ENCODE results near the gene RNF135.
A peak's percentile ranks its signal among the peaks of the same experiment; 100 is the strongest.
"Not testable (repeated sequence)": the region's sequence is repeated elsewhere in the genome, so short reads cannot be mapped to it uniquely, and the experiment has no call there.

Gene RNF135

GRCh38 chr17:30956764-30957374, 14.0 kb upstream of the RNF135 start:
- no peak for DNase-seq

DNA sequence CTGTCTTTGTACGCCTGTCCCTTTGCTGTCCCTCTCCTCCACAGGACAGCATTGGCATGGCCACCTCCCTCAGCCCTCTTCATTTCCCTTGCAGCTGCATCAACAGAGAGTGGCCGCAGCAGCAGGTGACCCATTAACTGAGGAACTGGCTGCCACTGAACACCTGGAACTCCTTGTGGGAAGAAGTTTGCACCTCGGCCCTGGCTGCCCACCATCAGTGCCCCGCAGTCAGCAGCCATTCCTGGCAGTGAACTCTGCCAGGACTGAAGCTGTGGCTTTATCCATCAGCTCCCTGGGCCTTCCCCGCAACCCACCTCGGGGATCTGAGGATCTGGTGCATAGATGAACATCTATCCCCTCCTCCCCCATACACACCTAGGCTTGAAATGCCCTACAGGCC, 13.1 kb upstream of the RNF135 start:
- DNase-seq = no peak

DNA sequence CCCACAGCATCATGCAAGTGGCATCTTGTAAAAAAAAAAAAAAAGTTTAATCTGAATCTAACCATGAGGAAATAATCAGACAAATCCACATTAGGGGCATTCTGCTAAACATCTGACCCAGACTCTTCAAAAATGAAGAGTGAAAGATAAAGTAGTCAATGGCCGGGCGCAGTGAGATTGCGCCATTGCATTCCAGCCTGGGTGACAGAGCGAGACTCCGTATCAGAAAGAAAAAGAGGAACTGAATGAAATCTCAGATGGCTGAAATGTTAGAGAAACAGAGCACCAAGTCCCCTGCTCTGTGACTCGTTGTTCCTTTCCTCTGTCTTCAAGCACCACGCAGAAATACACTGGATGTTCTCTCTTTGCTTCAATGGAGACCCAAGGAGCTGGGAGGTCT, 12.7 kb upstream of the RNF135 start:
- no peak for DNase-seq

DNA sequence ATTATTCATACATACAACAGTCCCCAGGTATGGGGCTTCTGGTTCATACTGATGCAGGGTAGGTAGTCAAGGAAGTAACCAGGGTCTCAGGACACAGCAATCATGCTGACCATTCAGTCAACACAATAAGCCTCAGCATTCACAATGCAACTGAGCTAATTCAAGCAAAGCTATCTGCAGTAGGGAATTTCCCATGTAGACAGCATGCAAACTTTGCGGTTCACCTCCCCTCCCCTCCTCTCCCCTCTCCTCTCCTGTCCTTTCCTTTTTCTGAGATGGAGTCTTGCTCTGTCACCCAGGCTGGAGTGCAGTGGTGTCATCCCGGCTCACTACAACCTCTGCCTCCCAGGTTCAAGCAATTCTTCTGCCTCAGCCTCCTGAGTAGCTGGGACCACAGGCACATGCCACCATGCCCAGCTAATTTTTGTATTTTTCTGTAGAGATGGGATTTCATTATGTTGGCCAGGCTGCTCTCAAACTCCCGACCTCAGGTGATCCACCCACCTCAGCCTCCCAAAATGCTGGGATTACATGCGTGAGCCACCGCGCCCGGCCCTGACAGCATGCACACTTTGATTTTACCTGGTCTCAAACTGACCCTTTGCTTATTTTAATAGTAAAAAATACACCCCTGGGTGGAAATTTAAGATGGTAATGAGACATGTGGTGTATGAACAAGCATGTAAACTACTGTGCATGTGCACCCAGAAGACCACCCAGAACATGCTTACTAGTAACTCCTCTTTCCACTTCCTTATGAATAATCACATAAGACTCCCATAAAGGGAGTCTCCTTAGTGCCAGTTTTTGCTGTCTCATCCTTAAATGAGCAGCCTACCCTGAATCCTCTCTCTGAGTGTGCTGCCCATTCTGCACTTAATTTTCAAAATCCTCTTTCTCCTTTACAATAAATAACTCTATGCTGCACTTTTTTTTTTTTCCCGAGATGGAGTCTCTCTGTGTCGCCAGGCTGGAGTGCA, 9.3 kb upstream of the RNF135 start:
- no peak for DNase-seq

- DNase-seq = not testable (repeated sequence)
Observed at GRCh38 chr17:30964312-30964711, 6.5 kb upstream of the RNF135 start.

- no peak for DNase-seq
Observed at GRCh38 chr17:30964876-30965275, 6.0 kb upstream of the RNF135 start.

GRCh38 chr17:30965686-30966085, 5.2 kb upstream of the RNF135 start:
- no peak for DNase-seq

- not testable (repeated sequence) for DNase-seq
Observed at GRCh38 chr17:30967911-30968310, 2.9 kb upstream of the RNF135 start.

- DNase-seq = peak; percentile 38 to 47
Observed at GRCh38 chr17:30969989-30970830, 629 bp upstream of the RNF135 start.

- no peak for DNase-seq
Observed at GRCh38 chr17:30975042-30975820, 4.4 kb downstream of the RNF135 start.

- DNase-seq = not testable (repeated sequence)
Observed at GRCh38 chr17:30979919-30980318, 9.1 kb downstream of the RNF135 start.

GRCh38 chr17:30981531-30982519, 11.0 kb downstream of the RNF135 start:
- DNase-seq = no peak

DNA sequence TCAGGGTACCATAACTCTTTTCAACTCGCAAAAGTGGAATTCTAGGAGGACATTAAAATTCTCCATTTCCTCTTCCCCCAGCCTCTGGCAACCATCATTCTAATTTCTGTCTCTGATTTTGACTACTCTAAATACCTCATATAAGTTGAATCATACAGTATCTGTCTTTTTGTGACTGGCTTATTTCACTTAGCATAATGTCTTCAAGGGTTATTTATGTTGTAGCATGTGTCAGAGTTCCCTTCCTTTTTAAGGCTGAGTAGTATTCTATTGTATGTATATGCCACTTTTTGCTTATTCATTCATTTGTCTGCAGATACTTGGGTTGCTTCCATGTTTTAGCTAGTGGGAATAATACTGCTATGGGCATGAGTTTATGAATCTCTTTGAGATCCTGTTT, 12.0 kb downstream of the RNF135 start:
- no peak for DNase-seq

- no peak for DNase-seq
Observed at GRCh38 chr17:30990458-30990857, 19.6 kb downstream of the RNF135 start.

- no peak for DNase-seq
Observed at GRCh38 chr17:30992551-30992950, 21.7 kb downstream of the RNF135 start.

DNA sequence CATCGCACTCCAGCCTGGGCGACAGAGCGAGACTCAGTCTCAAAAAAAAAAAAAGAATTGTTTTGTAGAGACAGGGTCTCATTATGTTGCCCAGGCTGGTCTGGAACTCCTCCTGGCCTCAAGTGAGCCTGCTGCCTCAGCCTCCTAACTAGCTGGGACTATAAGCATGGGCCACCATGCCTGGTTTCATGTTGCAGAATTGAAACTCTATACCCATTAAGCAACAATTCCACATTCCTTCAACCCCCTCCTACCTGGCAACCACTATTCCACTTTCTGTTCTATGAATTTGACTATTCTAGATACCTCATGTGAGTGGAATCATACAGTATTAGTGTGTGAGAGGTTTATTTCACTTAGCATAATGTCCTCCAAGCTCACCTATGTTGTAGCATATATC, 24.5 kb downstream of the RNF135 start:
- DNase-seq = no peak

DNA sequence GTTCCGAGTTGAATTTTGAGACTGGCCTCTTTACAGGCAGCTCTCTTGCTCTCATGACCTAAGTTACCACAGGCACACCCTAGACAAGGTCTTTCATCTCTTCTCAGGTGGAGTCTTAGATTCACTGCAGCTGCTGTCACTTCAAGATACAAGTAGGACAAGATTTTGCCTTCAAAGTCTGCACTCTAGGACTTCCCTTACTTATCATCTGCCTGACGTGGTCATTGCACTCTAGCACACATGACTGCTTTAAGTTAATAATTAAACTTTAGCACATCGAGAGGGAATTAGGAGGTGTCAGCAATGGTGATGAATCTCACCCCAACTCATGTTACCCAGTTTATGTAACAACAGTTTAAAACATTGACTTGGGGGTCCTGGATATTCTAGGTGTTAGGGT, 25.6 kb downstream of the RNF135 start:
- DNase-seq = no peak

DNA sequence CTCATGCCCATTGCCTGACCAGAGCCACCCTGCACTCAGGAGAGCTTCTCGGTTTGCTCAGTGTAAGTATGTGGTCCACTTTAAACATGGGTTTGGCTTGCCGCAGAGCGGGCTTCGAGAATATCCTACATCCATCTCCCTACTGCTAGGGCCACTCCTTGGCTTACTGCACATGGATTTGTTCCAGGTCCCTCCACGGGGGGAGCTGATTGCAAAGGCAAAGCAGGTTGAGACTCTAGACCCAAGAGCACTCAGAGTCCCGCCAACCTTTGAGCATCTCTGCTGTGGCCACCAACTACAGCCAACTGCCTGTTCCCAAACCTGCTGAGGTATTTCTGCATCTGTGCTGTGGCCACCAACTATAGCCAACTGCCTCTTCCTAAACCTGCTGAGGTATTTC, 26.4 kb downstream of the RNF135 start:
- no peak for DNase-seq

DNA sequence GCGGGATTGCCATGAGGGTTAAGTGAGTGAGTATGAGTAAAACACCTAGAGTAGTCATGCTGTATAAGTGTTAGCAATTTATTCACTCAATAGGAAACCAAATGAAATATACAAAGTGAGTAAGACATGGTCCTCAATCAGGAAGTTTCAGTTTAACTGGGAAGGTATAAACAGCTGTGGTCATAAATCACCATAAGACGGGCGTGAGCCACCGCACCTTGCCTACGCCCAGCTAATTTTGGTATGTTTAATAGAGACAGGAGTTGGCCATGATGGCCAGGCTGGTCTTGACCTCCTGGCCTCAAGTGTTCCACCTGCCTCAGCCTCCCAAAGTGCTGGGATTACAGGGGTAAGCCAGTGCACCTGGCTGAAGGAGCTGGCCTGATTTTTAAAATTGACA, 27.0 kb downstream of the RNF135 start:
- DNase-seq = no peak

GRCh38 chr17:31002047-31002446, 31.2 kb downstream of the RNF135 start:
- no peak for DNase-seq

- DNase-seq = no peak
Observed at GRCh38 chr17:31003225-31003866, 32.5 kb downstream of the RNF135 start.
